Measurements from ENCODE around the gene CAPG.

Gene CAPG

GRCh38 chr2:85409845-85410583, at the start of gene CAPG:
Gene CAPG (minus strand): TSS chr2:85410366. CDS start chr2:85402145, 8,221 bp downstream.
- Histone ChIP-seq H3K4me2 (ENCODE audit: low read depth, low read length) (peak within 1 kb of the TSS; percentile 88), H3K9me3 (replicated peaks; ENCODE audit: insufficient read depth, low read length) (no peaks in the 10 kb centered on the region), H3K9ac (ENCODE audit: low read length) (no peak within 1 kb of the TSS), H3F3A (ENCODE audit: insufficient read depth, low read length) (peaks cover 8% of the 10 kb centered on the region), H3K9me2 (replicated peaks; ENCODE audit: insufficient read depth, low read length) (no peaks in the 10 kb centered on the region), H3K4me3 (ENCODE audit: low read length) (peak within 1 kb of the TSS; percentile 42), H3K27ac (ENCODE audit: low read length) (no peak within 1 kb of the TSS), H4K20me1 (ENCODE audit: insufficient read depth, low read length) (no peaks in the 10 kb centered on the region), H2AFZ (ENCODE audit: low read length) (peak within 1 kb of the TSS; percentile 32; the same call in 1 of the 2 replicates), H3K27me3 (replicated peaks; ENCODE audit: insufficient read depth, low read length) (no peaks in the 10 kb centered on the region), H3K4me1 (ENCODE audit: low read length) (peaks cover 24% of the 10 kb centered on the region), H3K36me3 (replicated peaks; ENCODE audit: insufficient read depth, low read length) (no peaks in the 10 kb centered on the region), H3K79me2 (ENCODE audit: low read length) (no peaks in the 10 kb centered on the region)
- no peak for TF ChIP-seq CTCF (IDR thresholded peaks at IDR 0.05; ENCODE audit: low read length)
- TF ChIP-seq EZH2phosphoT487 (IDR thresholded peaks at IDR 0.05; ENCODE audit: low read length): no peak
- no peak for TF ChIP-seq EZH2 (optimal IDR thresholded peaks at IDR 0.05; ENCODE audit: low read depth, low read length)
- peak; percentile 26 for DNase-seq

GRCh38 chr2:85459771-85460170, 49.6 kb upstream of the CAPG start:
- Histone ChIP-seq H3K27me3 (replicated peaks; ENCODE audit: insufficient read depth, low read length) (no peaks in the 10 kb centered on the region), H2AFZ (ENCODE audit: low read length) (no peak overlapping the region), H3K9me3 (replicated peaks; ENCODE audit: insufficient read depth, low read length) (no peaks in the 10 kb centered on the region), H3K4me1 (ENCODE audit: low read length) (no peaks in the 10 kb centered on the region), H4K20me1 (ENCODE audit: insufficient read depth, low read length) (no peaks in the 10 kb centered on the region), H3K9ac (ENCODE audit: low read length) (no peak overlapping the region), H3K4me3 (ENCODE audit: low read length) (no peak overlapping the region), H3K27ac (ENCODE audit: low read length) (no peak overlapping the region), H3F3A (ENCODE audit: insufficient read depth, low read length) (no peaks in the 10 kb centered on the region), H3K36me3 (replicated peaks; ENCODE audit: insufficient read depth, low read length) (no peaks in the 10 kb centered on the region), H3K4me2 (ENCODE audit: low read depth, low read length) (no peak overlapping the region), H3K9me2 (replicated peaks; ENCODE audit: insufficient read depth, low read length) (no peaks in the 10 kb centered on the region), H3K79me2 (ENCODE audit: low read length) (no peaks in the 10 kb centered on the region)
- TF ChIP-seq EZH2phosphoT487 (IDR thresholded peaks at IDR 0.05; ENCODE audit: low read length) (no peak), EZH2 (optimal IDR thresholded peaks at IDR 0.05; ENCODE audit: low read depth, low read length) (no peak), CTCF (IDR thresholded peaks at IDR 0.05; ENCODE audit: low read length) (no peak)
- DNase-seq: no peak

GRCh38 chr2:85458601-85459563, 48.7 kb upstream of the CAPG start:
- no peaks in the 10 kb centered on the region for H4K20me1 ChIP-seq (ENCODE audit: insufficient read depth, low read length)
- no peaks in the 10 kb centered on the region for H3K9me2 ChIP-seq (replicated peaks; ENCODE audit: insufficient read depth, low read length)
- no peaks in the 10 kb centered on the region for H3K36me3 ChIP-seq (replicated peaks; ENCODE audit: insufficient read depth, low read length)
- H3K27me3 ChIP-seq (replicated peaks; ENCODE audit: insufficient read depth, low read length): no peaks in the 10 kb centered on the region
- TF ChIP-seq CTCF (IDR thresholded peaks at IDR 0.05; ENCODE audit: low read length): no peak
- no peak for TF ChIP-seq EZH2 (optimal IDR thresholded peaks at IDR 0.05; ENCODE audit: low read depth, low read length)
- H3F3A ChIP-seq (ENCODE audit: insufficient read depth, low read length): no peaks in the 10 kb centered on the region
- H3K9me3 ChIP-seq (replicated peaks; ENCODE audit: insufficient read depth, low read length): no peaks in the 10 kb centered on the region
- H3K4me3 ChIP-seq (ENCODE audit: low read length): no peak overlapping the region
- H2AFZ ChIP-seq (ENCODE audit: low read length): no peak overlapping the region
- H3K9ac ChIP-seq (ENCODE audit: low read length): no peak overlapping the region
- no peak overlapping the region for H3K4me2 ChIP-seq (ENCODE audit: low read depth, low read length)
- DNase-seq: no peak
- H3K4me1 ChIP-seq (ENCODE audit: low read length): no peaks in the 10 kb centered on the region
- no peaks in the 10 kb centered on the region for H3K79me2 ChIP-seq (ENCODE audit: low read length)
- no peak overlapping the region for H3K27ac ChIP-seq (ENCODE audit: low read length)
